RWPE2 (cell line): ENCODE measurements around the gene GPR137B.

Experiments
- ATAC-seq: fragments of 200-7000 bp; cut with Tn5 transposase; 3 replicates; pipeline ENCODE4 v1.9.1; 2021; ENCODE audit warnings: low read depth
- DNase-seq: peaks from one replicate; pipeline ENCODE4 v3.0.0-alpha.2; 2020; ENCODE audit warnings: low spot score
- H3K27ac ChIP-seq: fragments of 450-650 bp; 2 replicates; pipeline ENCODE4 v1.5.1; 2017; ENCODE audit warnings: mild to moderate bottlenecking; ENCODE audit not compliant: poor library complexity, severe bottlenecking
- H3K27me3 ChIP-seq: fragments of 250-450 bp; sonication (Bioruptor Pico); 2 replicates; pipeline ENCODE4 v1.5.1; 2021; ENCODE audit warnings: mild to moderate bottlenecking, moderate library complexity; ENCODE audit not compliant: insufficient read depth, poor library complexity, severe bottlenecking
- H3K36me3 ChIP-seq: fragments of 250-450 bp; sonication (Bioruptor Pico); 2 replicates; pipeline ENCODE4 v1.5.1; 2020; ENCODE audit warnings: low read depth, mild to moderate bottlenecking, moderate library complexity
- H3K4me1 ChIP-seq: fragments of 250-450 bp; sonication (Bioruptor Pico); 2 replicates; pipeline ENCODE4 v1.5.1; 2021; ENCODE audit warnings: mild to moderate bottlenecking, moderate library complexity; ENCODE audit not compliant: insufficient read depth, poor library complexity, severe bottlenecking
- H3K4me3 ChIP-seq: fragments of 250-450 bp; sonication (Bioruptor Pico); 2 replicates; pipeline ENCODE4 v1.5.1; 2021; ENCODE audit warnings: mild to moderate bottlenecking, moderate library complexity; ENCODE audit not compliant: severe bottlenecking
- H3K9me3 ChIP-seq: fragments of 250-450 bp; sonication (Bioruptor Pico); 2 replicates; pipeline ENCODE4 v1.5.1; 2021; ENCODE audit warnings: mild to moderate bottlenecking, moderate library complexity; ENCODE audit not compliant: severe bottlenecking
- CTCF ChIP-seq: fragments of 450-650 bp; IDR thresholded peaks from one replicate; pipeline ENCODE4 v1.5.1; 2017; ENCODE audit warnings: mild to moderate bottlenecking, moderate library complexity; ENCODE audit not compliant: poor library complexity, severe bottlenecking

The GPR137B gene

GRCh38 chr1:236103059-236103458 lies 39.3 kb upstream of the GPR137B start:
- DNase-seq (no peak), ATAC-seq (no peak)
- Histone ChIP-seq H3K27me3 (no peaks in the 10 kb centered on the region), H3K4me3 (no peak overlapping the region), H3K36me3 (no peaks in the 10 kb centered on the region), H3K27ac (no peak overlapping the region), H3K9me3 (no peaks in the 10 kb centered on the region), H3K4me1 (no peaks in the 10 kb centered on the region)
- no peak for TF ChIP-seq CTCF

- Histone ChIP-seq H3K4me1 (no peaks in the 10 kb centered on the region), H3K36me3 (no peaks in the 10 kb centered on the region), H3K27ac (no peak overlapping the region), H3K9me3 (no peaks in the 10 kb centered on the region), H3K4me3 (no peak overlapping the region), H3K27me3 (no peaks in the 10 kb centered on the region)
- peak; percentile 70 for TF ChIP-seq CTCF
- no peak for DNase-seq
- ATAC-seq = no peak
These were observed 38.6 kb upstream of the GPR137B start for GRCh38 chr1:236103646-236104218.

- DNase-seq = no peak
- no peak for TF ChIP-seq CTCF
- Histone ChIP-seq H3K9me3 (no peaks in the 10 kb centered on the region), H3K27me3 (no peaks in the 10 kb centered on the region), H3K4me3 (no peak overlapping the region), H3K27ac (no peak overlapping the region), H3K4me1 (no peaks in the 10 kb centered on the region), H3K36me3 (no peaks in the 10 kb centered on the region)
- ATAC-seq = no peak
These were observed 35.0 kb upstream of the GPR137B start for GRCh38 chr1:236107121-236107907.

- H3K36me3 ChIP-seq = no peaks in the 10 kb centered on the region
These were observed 34.2 kb upstream of the GPR137B start for GRCh38 chr1:236108027-236108648.

More at GRCh38 chr1:236108027-236108648, 34.2 kb upstream of the GPR137B start:
- Histone ChIP-seq H3K27ac (no peak overlapping the region), H3K27me3 (no peaks in the 10 kb centered on the region), H3K4me1 (no peaks in the 10 kb centered on the region), H3K4me3 (no peak overlapping the region), H3K9me3 (no peaks in the 10 kb centered on the region)
- no peak for TF ChIP-seq CTCF
- DNase-seq (no peak), ATAC-seq (no peak)
